ENCODE measurements around the gene ADAMTSL2. TPM values are rescaled to one million over a fixed set of nuclear protein-coding genes. Genes with fewer than 3 reads are reported as not detected.

ADAMTSL2 gene
- 4.7 TPM for total RNA-seq
- polyA plus RNA-seq (ENCODE audit: insufficient read depth in 1 of 8, insufficient read length in 8 of 8, low replicate concordance in 1 of 8), result 1 to 10 TPM; 2.3 to 5.5 (median 4.6) TPM
- long read RNA-seq, donor 1, result 0 reads
- long read RNA-seq, donor 2, result 0 reads
- long read RNA-seq, donor 3, result 0 reads
- long read RNA-seq, donor 4, result 0 reads
- long read RNA-seq, donor 5, result 0 reads
- long read RNA-seq, donor 6, result 0 reads
- long read RNA-seq, donor 7, result 0 reads
- long read RNA-seq, donor 8, result 0 reads
- long read RNA-seq, donor 9, result 0 reads
- long read RNA-seq, donor 10, result 0 reads
- long read RNA-seq, donor 11, full-length matches to known transcripts, result 1 of 1 reads
- long read RNA-seq, donor 11, partial matches to known transcripts, result 0 of 1 reads
- long read RNA-seq, donor 11, other reads (novel, unspliced or antisense), result 0 of 1 reads

- peaks cover 22% of the 10 kb centered on the region for H3K27me3 ChIP-seq (ENCODE audit: control insufficient read depth, insufficient read depth, low read length)
- H3K27ac ChIP-seq (ENCODE audit: low read length), result peak within 1 kb of the TSS; percentile 59
- no peaks in the 10 kb centered on the region for H3K9me3 ChIP-seq (replicated peaks; ENCODE audit: control insufficient read depth, low read depth, low read length)
- DNase-seq, result peak; percentile 91
- H3K4me3 ChIP-seq (ENCODE audit: low read length), result peak within 1 kb of the TSS; percentile 30
- no peaks in the 10 kb centered on the region for H3K36me3 ChIP-seq (ENCODE audit: control insufficient read depth, insufficient read depth, low read length)
- 2% methylated on average over 41 of the region's 70 CpGs for WGBS (ENCODE audit: insufficient coverage)
- peaks cover 76% of the 10 kb centered on the region for H3K4me1 ChIP-seq (ENCODE audit: control insufficient read depth, insufficient read depth, low read length)
Measured at GRCh38 chr9:133534346-133535291, at the start of gene ADAMTSL2. Gene ADAMTSL2, plus strand, starts transcription at chr9:133534704. Its CDS starts 2,009 bp downstream, at chr9:133536713.

GRCh38 chr9:133485531-133486260, 48.8 kb upstream of the ADAMTSL2 start:
- H3K9me3 ChIP-seq (replicated peaks; ENCODE audit: control insufficient read depth, low read depth, low read length), result no peaks in the 10 kb centered on the region
- H3K27me3 ChIP-seq (ENCODE audit: control insufficient read depth, insufficient read depth, low read length), result peaks cover 12% of the 10 kb centered on the region
- no peak overlapping the region for H3K4me3 ChIP-seq (ENCODE audit: low read length)
- H3K36me3 ChIP-seq (ENCODE audit: control insufficient read depth, insufficient read depth, low read length), result no peaks in the 10 kb centered on the region
- no peak for DNase-seq
- H3K4me1 ChIP-seq (ENCODE audit: control insufficient read depth, insufficient read depth, low read length), result peaks cover 17% of the 10 kb centered on the region
- no peak overlapping the region for H3K27ac ChIP-seq (ENCODE audit: low read length)
- WGBS (ENCODE audit: insufficient coverage), result 57% methylated on average over 22 of the region's 25 CpGs

- WGBS (ENCODE audit: insufficient coverage), result 91% methylated on average over 7 of the region's 8 CpGs
Measured at GRCh38 chr9:133487331-133487725, 47.2 kb upstream of the ADAMTSL2 start.

GRCh38 chr9:133488686-133489252, 45.7 kb upstream of the ADAMTSL2 start:
- Histone ChIP-seq H3K4me1 (ENCODE audit: control insufficient read depth, insufficient read depth, low read length) (peaks cover 46% of the 10 kb centered on the region), H3K9me3 (replicated peaks; ENCODE audit: control insufficient read depth, low read depth, low read length) (no peaks in the 10 kb centered on the region), H3K36me3 (ENCODE audit: control insufficient read depth, insufficient read depth, low read length) (no peaks in the 10 kb centered on the region), H3K27me3 (ENCODE audit: control insufficient read depth, insufficient read depth, low read length) (peaks cover 7% of the 10 kb centered on the region), H3K4me3 (ENCODE audit: low read length) (no peak overlapping the region), H3K27ac (ENCODE audit: low read length) (no peak overlapping the region)
- 81% methylated on average over 16 of the region's 18 CpGs for WGBS (ENCODE audit: insufficient coverage)
- no peak for DNase-seq

More at GRCh38 chr9:133487331-133487725, 47.2 kb upstream of the ADAMTSL2 start:
- DNase-seq, result no peak
- no peak overlapping the region for H3K27ac ChIP-seq (ENCODE audit: low read length)
- no peaks in the 10 kb centered on the region for H3K36me3 ChIP-seq (ENCODE audit: control insufficient read depth, insufficient read depth, low read length)
- peaks cover 31% of the 10 kb centered on the region for H3K4me1 ChIP-seq (ENCODE audit: control insufficient read depth, insufficient read depth, low read length)
- H3K27me3 ChIP-seq (ENCODE audit: control insufficient read depth, insufficient read depth, low read length), result peaks cover 9% of the 10 kb centered on the region
- no peaks in the 10 kb centered on the region for H3K9me3 ChIP-seq (replicated peaks; ENCODE audit: control insufficient read depth, low read depth, low read length)
- no peak overlapping the region for H3K4me3 ChIP-seq (ENCODE audit: low read length)

- H3K4me1 ChIP-seq (ENCODE audit: control insufficient read depth, insufficient read depth, low read length), result peaks cover 53% of the 10 kb centered on the region
- DNase-seq, result no peak
- WGBS (ENCODE audit: insufficient coverage), result 73% methylated on average over 10 of the region's 19 CpGs
Measured at GRCh38 chr9:133489253-133490190, 45.0 kb upstream of the ADAMTSL2 start.

GRCh38 chr9:133490201-133490681, 44.3 kb upstream of the ADAMTSL2 start:
- no peaks in the 10 kb centered on the region for H3K36me3 ChIP-seq (ENCODE audit: control insufficient read depth, insufficient read depth, low read length)
- H3K4me3 ChIP-seq (ENCODE audit: low read length), result no peak overlapping the region
- peaks cover 5% of the 10 kb centered on the region for H3K27me3 ChIP-seq (ENCODE audit: control insufficient read depth, insufficient read depth, low read length)
- H3K27ac ChIP-seq (ENCODE audit: low read length), result no peak overlapping the region
- WGBS (ENCODE audit: insufficient coverage), result 59% methylated on average over 13 of the region's 13 CpGs
- H3K9me3 ChIP-seq (replicated peaks; ENCODE audit: control insufficient read depth, low read depth, low read length), result no peaks in the 10 kb centered on the region
- no peak for DNase-seq
- peaks cover 55% of the 10 kb centered on the region for H3K4me1 ChIP-seq (ENCODE audit: control insufficient read depth, insufficient read depth, low read length)

More at GRCh38 chr9:133489253-133490190, 45.0 kb upstream of the ADAMTSL2 start:
- H3K27ac ChIP-seq (ENCODE audit: low read length), result no peak overlapping the region
- no peaks in the 10 kb centered on the region for H3K9me3 ChIP-seq (replicated peaks; ENCODE audit: control insufficient read depth, low read depth, low read length)
- peaks cover 5% of the 10 kb centered on the region for H3K27me3 ChIP-seq (ENCODE audit: control insufficient read depth, insufficient read depth, low read length)
- no peaks in the 10 kb centered on the region for H3K36me3 ChIP-seq (ENCODE audit: control insufficient read depth, insufficient read depth, low read length)
- no peak overlapping the region for H3K4me3 ChIP-seq (ENCODE audit: low read length)

- Histone ChIP-seq H3K27ac (ENCODE audit: low read length) (no peak overlapping the region), H3K4me3 (ENCODE audit: low read length) (no peak overlapping the region), H3K36me3 (ENCODE audit: control insufficient read depth, insufficient read depth, low read length) (no peaks in the 10 kb centered on the region), H3K9me3 (replicated peaks; ENCODE audit: control insufficient read depth, low read depth, low read length) (no peaks in the 10 kb centered on the region), H3K4me1 (ENCODE audit: control insufficient read depth, insufficient read depth, low read length) (peaks cover 54% of the 10 kb centered on the region), H3K27me3 (ENCODE audit: control insufficient read depth, insufficient read depth, low read length) (peaks cover 5% of the 10 kb centered on the region)
- no peak for DNase-seq
- WGBS (ENCODE audit: insufficient coverage), result 60% methylated on average over 10 of the region's 12 CpGs
Measured at GRCh38 chr9:133490865-133491655, 43.4 kb upstream of the ADAMTSL2 start.

- Histone ChIP-seq H3K4me3 (ENCODE audit: low read length) (no peak overlapping the region), H3K36me3 (ENCODE audit: control insufficient read depth, insufficient read depth, low read length) (no peaks in the 10 kb centered on the region), H3K27me3 (ENCODE audit: control insufficient read depth, insufficient read depth, low read length) (peaks cover 9% of the 10 kb centered on the region), H3K27ac (ENCODE audit: low read length) (no peak overlapping the region), H3K9me3 (replicated peaks; ENCODE audit: control insufficient read depth, low read depth, low read length) (no peaks in the 10 kb centered on the region), H3K4me1 (ENCODE audit: control insufficient read depth, insufficient read depth, low read length) (peaks cover 52% of the 10 kb centered on the region)
- 98% methylated on average over 6 of the region's 8 CpGs for WGBS (ENCODE audit: insufficient coverage)
- DNase-seq, result no peak
Measured at GRCh38 chr9:133491656-133491925, 42.9 kb upstream of the ADAMTSL2 start.

Data from muscle of leg (tissue), 16 donors.